ENCODE data around the gene MAN1A1. TPM values are rescaled to one million over a fixed set of nuclear protein-coding genes. Genes with fewer than 3 reads are reported as not detected.
"Not testable (repeated sequence)": the region's sequence is repeated elsewhere in the genome, so short reads cannot be mapped to it uniquely, and the experiment has no call there.

The MAN1A1 gene
- total RNA-seq, 2 experiments from 2014 or later: 34.8 to 38.4 TPM

GRCh38 chr6:119303164-119303887 is 46.2 kb downstream of the MAN1A1 start:
- Mint-ChIP-seq H3K27ac (no peak overlapping the region), H3K36me3 (peaks cover 44% of the 10 kb centered on the region), H3K4me3 (no peak overlapping the region), H3K4me1 (peaks cover 15% of the 10 kb centered on the region), H3K27me3 (no peaks in the 10 kb centered on the region), H3K9me3 (ENCODE audit: low read depth) (peaks cover 2% of the 10 kb centered on the region)
- ATAC-seq: no peak
- CTCF ChIA-PET: interaction anchor here (1.4 kb wide), 1 partner anchor 11 kb away, joined by 6 read pairs; no protein-coding TSS in a partner anchor
- no peak for DNase-seq

DNA sequence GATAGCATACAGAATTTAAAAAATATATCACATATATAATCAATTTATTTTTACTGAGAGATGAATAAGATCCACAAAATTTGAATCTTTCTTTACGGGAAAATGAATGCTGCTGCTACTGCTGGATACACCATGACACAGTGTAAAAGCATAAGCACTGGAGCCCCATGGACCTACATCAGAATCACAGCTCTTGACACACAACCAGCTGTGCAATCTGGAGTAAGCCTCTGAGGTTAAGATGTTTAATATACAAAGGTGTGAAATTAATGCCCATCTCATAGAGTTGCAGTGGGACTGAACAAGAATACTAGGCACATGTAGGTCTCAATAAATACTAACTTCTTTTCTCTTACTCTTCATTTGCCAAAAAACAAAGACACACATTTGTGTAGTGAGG is 48.1 kb downstream of the MAN1A1 start:
- H3K27me3 Mint-ChIP-seq: no peaks in the 10 kb centered on the region
- H3K36me3 Mint-ChIP-seq: peaks cover 43% of the 10 kb centered on the region
- no peak for ATAC-seq
- CTCF ChIA-PET: interaction anchor here (1.2 to 1.7 kb wide), 2 partner anchors 8 to 14 kb away, joined by 3 read pairs; no protein-coding TSS in a partner anchor
- H3K4me3 Mint-ChIP-seq: no peak overlapping the region
- no peak for DNase-seq
- peaks cover 16% of the 10 kb centered on the region for H3K4me1 Mint-ChIP-seq
- H3K27ac Mint-ChIP-seq: no peak overlapping the region
- no peaks in the 10 kb centered on the region for H3K9me3 Mint-ChIP-seq (ENCODE audit: low read depth)

GRCh38 chr6:119299694-119300093 is 49.9 kb downstream of the MAN1A1 start:
- Mint-ChIP-seq H3K36me3 (peaks cover 41% of the 10 kb centered on the region), H3K4me3 (no peak overlapping the region), H3K27me3 (no peaks in the 10 kb centered on the region), H3K9me3 (ENCODE audit: low read depth) (no peaks in the 10 kb centered on the region), H3K27ac (no peak overlapping the region), H3K4me1 (peaks cover 33% of the 10 kb centered on the region)
- ATAC-seq (no peak), DNase-seq (no peak)
- CTCF ChIA-PET: interaction anchor here (1.2 to 1.7 kb wide), 3 partner anchors 10 to 44 kb away, joined by 3 to 4 read pairs (median 3); no protein-coding TSS in a partner anchor

GRCh38 chr6:119297049-119297448 is 52.5 kb downstream of the MAN1A1 start:
- H3K36me3 Mint-ChIP-seq: peaks cover 45% of the 10 kb centered on the region
- CTCF ChIA-PET: no interaction called here
- no peak for DNase-seq

GRCh38 chr6:119296036-119297035 is 53.2 kb downstream of the MAN1A1 start:
- peaks cover under 1% of the 10 kb centered on the region for H3K9me3 Mint-ChIP-seq (ENCODE audit: low read depth)
- ATAC-seq (no peak), DNase-seq (no peak)
- no peak overlapping the region for H3K4me3 Mint-ChIP-seq
- no peaks in the 10 kb centered on the region for H3K27me3 Mint-ChIP-seq
- CTCF ChIA-PET: no interaction called here
- H3K4me1 Mint-ChIP-seq: peaks cover 31% of the 10 kb centered on the region
- peaks cover 48% of the 10 kb centered on the region for H3K36me3 Mint-ChIP-seq
- no peak overlapping the region for H3K27ac Mint-ChIP-seq

More at GRCh38 chr6:119297049-119297448, 52.5 kb downstream of the MAN1A1 start:
- ATAC-seq: no peak
- H3K27ac Mint-ChIP-seq: no peak overlapping the region
- no peaks in the 10 kb centered on the region for H3K9me3 Mint-ChIP-seq (ENCODE audit: low read depth)
- H3K4me3 Mint-ChIP-seq: no peak overlapping the region
- H3K4me1 Mint-ChIP-seq: peaks cover 31% of the 10 kb centered on the region
- no peaks in the 10 kb centered on the region for H3K27me3 Mint-ChIP-seq

DNA sequence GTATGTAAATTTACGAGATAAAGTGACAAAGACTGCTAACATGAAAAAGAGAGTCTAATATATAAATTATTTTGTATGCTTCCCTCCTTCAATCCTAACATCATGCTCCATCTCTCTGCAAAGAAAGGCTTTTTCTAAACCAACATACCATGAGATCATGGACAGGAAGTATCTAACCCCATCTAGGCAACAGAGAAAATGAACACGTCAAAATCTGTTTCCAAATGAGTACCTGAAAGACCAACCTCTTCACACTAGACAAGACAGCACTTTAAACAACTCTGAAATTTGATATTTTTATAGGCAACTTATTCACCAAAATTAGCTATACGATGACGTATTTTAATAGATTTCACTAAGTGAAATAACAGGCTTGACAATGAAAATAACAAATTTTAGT is 54.6 kb downstream of the MAN1A1 start:
- Mint-ChIP-seq H3K4me3 (peak overlapping the region; percentile 16), H3K27me3 (no peaks in the 10 kb centered on the region), H3K36me3 (peaks cover 49% of the 10 kb centered on the region), H3K27ac (peak overlapping the region; percentile 84), H3K9me3 (ENCODE audit: low read depth) (peaks cover 4% of the 10 kb centered on the region), H3K4me1 (peaks cover 31% of the 10 kb centered on the region)
- ATAC-seq (peak; percentile 97), DNase-seq (no peak)
- CTCF ChIA-PET: interaction anchor here (0.7 kb wide), 2 partner anchors 18 to 20 kb away, joined by 3 read pairs; no protein-coding TSS in a partner anchor

DNA sequence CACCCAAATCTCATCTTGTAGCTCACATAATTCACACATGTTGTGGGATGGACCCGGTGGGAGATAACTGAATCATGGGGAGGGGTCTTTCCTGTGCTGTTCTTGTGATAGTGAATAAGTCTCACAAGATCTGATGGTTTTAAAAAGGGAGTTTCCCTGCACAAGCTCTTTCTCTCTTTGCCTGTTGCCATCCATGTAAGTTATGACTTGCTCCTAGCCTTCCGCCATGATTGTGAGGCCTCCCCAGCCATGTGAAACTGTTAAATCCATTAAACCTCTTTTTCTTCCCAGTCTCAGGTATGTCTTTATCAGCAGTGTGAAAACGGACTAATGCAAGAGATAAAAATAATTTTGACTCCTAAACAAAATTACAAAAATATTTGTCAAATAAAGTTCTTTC is 58.5 kb downstream of the MAN1A1 start:
- CTCF ChIA-PET; ATAC-seq; H3K4me3 Mint-ChIP-seq; DNase-seq; H3K27me3 Mint-ChIP-seq; H3K27ac Mint-ChIP-seq; H3K9me3 Mint-ChIP-seq (ENCODE audit: low read depth): not testable (repeated sequence)
- H3K4me1 Mint-ChIP-seq: peaks cover 18% of the 10 kb centered on the region
- H3K36me3 Mint-ChIP-seq: peaks cover 58% of the 10 kb centered on the region

DNA sequence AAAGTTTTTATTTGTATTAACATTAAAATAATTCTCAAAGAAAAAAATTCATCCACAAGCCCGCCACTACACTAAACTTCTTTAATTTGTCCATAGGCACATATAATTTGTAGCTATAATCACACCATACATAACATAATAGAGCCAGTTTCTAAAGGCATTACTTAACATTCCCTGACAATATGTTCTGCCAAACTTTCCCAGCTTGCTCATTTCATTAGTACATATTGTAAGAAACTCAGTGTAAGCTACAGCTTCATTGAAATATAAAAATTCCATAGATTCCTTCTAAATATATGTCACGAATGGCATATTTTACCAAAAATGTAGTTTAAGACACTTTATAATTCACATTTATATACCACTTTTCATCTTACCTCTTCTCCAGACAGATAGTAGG is 59.3 kb downstream of the MAN1A1 start:
- Mint-ChIP-seq H3K4me3 (no peak overlapping the region), H3K27ac (no peak overlapping the region), H3K27me3 (no peaks in the 10 kb centered on the region), H3K36me3 (peaks cover 64% of the 10 kb centered on the region), H3K4me1 (peaks cover 11% of the 10 kb centered on the region), H3K9me3 (ENCODE audit: low read depth) (peaks cover 6% of the 10 kb centered on the region)
- ATAC-seq (no peak), DNase-seq (no peak)
- CTCF ChIA-PET: interaction anchor here (1.1 kb wide), 1 partner anchor 56 kb away, joined by 3 read pairs; no protein-coding TSS in a partner anchor

GRCh38 chr6:119289651-119290050 is 59.9 kb downstream of the MAN1A1 start:
- ATAC-seq (no peak), DNase-seq (no peak)
- CTCF ChIA-PET: interaction anchor here (1.1 kb wide), 1 partner anchor 57 kb away, joined by 3 read pairs; no protein-coding TSS in a partner anchor
- H3K4me1 Mint-ChIP-seq: peaks cover 6% of the 10 kb centered on the region
- no peak overlapping the region for H3K27ac Mint-ChIP-seq
- no peaks in the 10 kb centered on the region for H3K27me3 Mint-ChIP-seq
- peaks cover 66% of the 10 kb centered on the region for H3K36me3 Mint-ChIP-seq
- peaks cover 6% of the 10 kb centered on the region for H3K9me3 Mint-ChIP-seq (ENCODE audit: low read depth)
- no peak overlapping the region for H3K4me3 Mint-ChIP-seq

DNA sequence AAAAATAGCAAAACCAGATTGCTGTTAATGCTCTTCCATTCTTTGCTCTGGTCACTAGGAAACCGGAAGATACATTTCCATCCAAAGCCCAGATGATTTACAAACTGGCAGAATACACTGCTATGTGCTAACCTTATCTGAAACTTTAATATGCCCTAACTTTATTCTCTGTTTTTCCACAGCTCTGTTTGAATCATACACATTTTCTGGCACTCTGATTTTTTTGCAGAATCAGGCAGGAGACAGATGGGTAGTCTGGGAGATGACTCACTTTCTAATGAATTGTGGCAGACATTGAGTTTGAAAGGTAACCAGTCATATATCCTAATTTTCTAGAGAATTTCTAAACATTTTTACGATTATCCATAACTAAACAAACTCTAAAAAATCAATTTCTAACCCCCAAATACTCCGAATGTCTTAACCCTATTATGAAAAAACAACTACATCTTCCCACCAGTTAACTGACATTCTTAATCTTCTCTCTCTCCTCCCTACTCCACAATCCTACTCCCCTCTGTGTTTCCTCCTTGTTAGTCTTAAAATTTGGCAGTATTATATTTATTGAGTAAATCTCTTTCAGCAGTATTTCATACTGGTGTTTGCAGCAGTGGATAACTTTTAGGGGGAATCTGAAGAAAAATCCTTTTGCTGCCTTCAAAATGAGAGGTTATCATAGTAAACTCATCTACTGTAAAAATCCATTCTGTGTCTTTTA is 63.5 kb downstream of the MAN1A1 start:
- Mint-ChIP-seq H3K4me1 (peaks cover 10% of the 10 kb centered on the region), H3K9me3 (ENCODE audit: low read depth) (peaks cover 5% of the 10 kb centered on the region), H3K36me3 (peaks cover 70% of the 10 kb centered on the region), H3K27ac (no peak overlapping the region), H3K27me3 (no peaks in the 10 kb centered on the region), H3K4me3 (no peak overlapping the region)
- DNase-seq (no peak), ATAC-seq (no peak)
- CTCF ChIA-PET: interaction anchor here (1.2 kb wide), 1 partner anchor 12 kb away, joined by 5 read pairs; no protein-coding TSS in a partner anchor

DNA sequence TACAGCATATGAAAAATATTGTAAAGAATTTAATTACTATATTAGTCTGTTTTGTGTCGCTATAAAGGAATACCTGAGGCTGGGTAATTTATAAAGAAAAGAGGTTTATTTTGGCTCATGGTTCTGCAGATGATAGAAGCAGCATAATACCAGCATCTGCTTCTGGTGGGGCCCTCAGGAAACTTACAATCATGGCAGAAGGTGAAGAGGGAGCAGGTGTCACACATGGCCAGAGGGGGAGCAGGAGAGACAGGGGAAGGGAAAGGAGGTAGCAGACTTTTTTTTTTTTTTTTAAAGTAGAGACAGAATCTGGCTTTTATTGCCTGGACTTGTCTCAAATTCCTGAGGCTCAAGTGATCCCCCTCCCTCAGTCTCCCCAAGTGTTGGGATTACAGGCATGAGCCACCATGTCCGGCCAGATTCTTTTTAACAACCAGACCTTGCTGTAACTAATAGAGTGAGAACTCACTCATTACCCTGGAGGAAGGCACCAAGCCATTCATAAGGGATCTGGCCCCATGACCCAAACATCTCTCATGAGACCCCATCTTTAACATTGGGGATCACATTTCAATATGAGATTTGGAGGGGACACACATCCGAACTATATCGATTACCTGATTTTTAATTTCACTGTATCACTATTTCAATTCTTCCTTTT is 64.6 kb downstream of the MAN1A1 start:
- H3K4me1 Mint-ChIP-seq: peaks cover 10% of the 10 kb centered on the region
- peak; percentile 47 for ATAC-seq
- H3K4me3 Mint-ChIP-seq: no peak overlapping the region
- no peak overlapping the region for H3K27ac Mint-ChIP-seq
- no peak for DNase-seq
- peaks cover 4% of the 10 kb centered on the region for H3K9me3 Mint-ChIP-seq (ENCODE audit: low read depth)
- H3K36me3 Mint-ChIP-seq: peaks cover 66% of the 10 kb centered on the region
- CTCF ChIA-PET: interaction anchor here (1.2 kb wide), 1 partner anchor 11 kb away, joined by 5 read pairs; no protein-coding TSS in a partner anchor
- H3K27me3 Mint-ChIP-seq: no peaks in the 10 kb centered on the region

DNA sequence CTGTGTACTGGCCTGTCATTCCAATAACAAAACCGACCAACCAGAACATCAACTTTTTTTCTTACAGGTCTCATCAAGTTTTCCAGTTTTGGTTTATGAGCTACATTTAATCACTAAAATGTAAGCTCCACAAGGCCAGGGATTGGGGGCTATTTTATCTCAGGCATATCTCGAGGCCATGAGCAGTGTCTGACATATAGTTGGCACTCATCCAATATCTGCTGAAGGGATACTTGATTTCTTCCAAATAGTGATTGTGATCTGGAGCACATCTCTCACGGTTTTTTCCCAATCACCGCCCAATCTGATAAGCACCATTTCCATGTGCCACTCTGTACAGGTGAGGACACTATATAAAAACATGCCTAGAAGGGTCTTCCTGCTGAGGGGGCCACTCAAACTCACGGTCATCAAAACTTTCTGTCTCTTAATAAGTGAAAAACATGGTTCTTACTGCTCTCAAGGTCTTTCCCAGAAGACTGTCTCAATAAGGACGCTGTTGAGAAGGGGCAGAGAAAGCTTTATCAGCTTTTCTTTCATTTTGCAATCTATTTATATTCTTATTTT is 65.5 kb downstream of the MAN1A1 start:
- CTCF ChIA-PET: no interaction called here
- ATAC-seq (no peak), DNase-seq (no peak)
- Mint-ChIP-seq H3K36me3 (peaks cover 59% of the 10 kb centered on the region), H3K9me3 (ENCODE audit: low read depth) (peaks cover 4% of the 10 kb centered on the region), H3K27me3 (no peaks in the 10 kb centered on the region), H3K4me1 (peaks cover 10% of the 10 kb centered on the region), H3K4me3 (no peak overlapping the region), H3K27ac (no peak overlapping the region)
